K562 treated with DMSO at 1 percent for 12 hours (cell line): ENCODE data around the gene ATP6V0E1. TPM values are rescaled to one million over a fixed set of nuclear protein-coding genes. Genes with fewer than 3 reads are reported as not detected.

Experiments
- total RNA-seq: library from RNA; unstranded; fragments of 300-600 nt; gene quantifications from 2 replicates; pipeline ENCODE4 v1.2.3, GENCODE V29; 2022; ENCODE audit not compliant: insufficient read depth

The ATP6V0E1 gene
- 139 and 150 TPM in 2 replicates for total RNA-seq

GRCh38 chr5:172983542-172984243 is at the start of gene ATP6V0E1:
Gene ATP6V0E1, plus strand, starts transcription at chr5:172983771. Its CDS starts 90 bp downstream, at chr5:172983861.

GRCh38 chr5:173055983-173056782 is 72.6 kb downstream of the ATP6V0E1 start, which contains the start of gene CREBRF:
Gene CREBRF, plus strand, starts transcription at chr5:173056352. Its CDS starts 24,424 bp downstream, at chr5:173080776.

Other genes starting within 250 kb of the ATP6V0E1 start
- gene DUSP1, start 212.6 kb upstream of the ATP6V0E1 start, total RNA-seq: 18.9 and 20.6 TPM in 2 replicates
- 23.3 and 47.8 TPM in 2 replicates for gene ERGIC1, start 149.5 kb upstream of the ATP6V0E1 start, total RNA-seq
- 72.9 and 83.8 TPM in 2 replicates for gene RPL26L1, start 24.3 kb upstream of the ATP6V0E1 start, total RNA-seq
- 1.2 and 6.2 TPM in 2 replicates for gene CREBRF, start 72.6 kb downstream of the ATP6V0E1 start, total RNA-seq
- gene BNIP1, start 160.8 kb downstream of the ATP6V0E1 start, total RNA-seq: 9.8 and 12.9 TPM in 2 replicates